ENCODE data around the gene THBS3.

Gene THBS3

GRCh38 chr1:155192346-155193274 is 15.1 kb downstream of the THBS3 start:
- TF ChIP-seq CTCF (IDR thresholded peaks at IDR 0.05): no peak

- TF ChIP-seq CTCF (IDR thresholded peaks at IDR 0.05): no peak
These were observed 15.8 kb downstream of the THBS3 start for GRCh38 chr1:155191904-155192303.

- TF ChIP-seq CTCF (IDR thresholded peaks at IDR 0.05): no peak
These were observed 19.4 kb downstream of the THBS3 start for GRCh38 chr1:155188268-155188667.

GRCh38 chr1:155187456-155187891 is 20.2 kb downstream of the THBS3 start:
- TF ChIP-seq CTCF (IDR thresholded peaks at IDR 0.05): no peak

GRCh38 chr1:155186794-155187455 is 20.8 kb downstream of the THBS3 start:
- no peak for TF ChIP-seq CTCF (IDR thresholded peaks at IDR 0.05)

GRCh38 chr1:155186067-155186793 is 21.5 kb downstream of the THBS3 start:
- TF ChIP-seq CTCF (IDR thresholded peaks at IDR 0.05): no peak

GRCh38 chr1:155185783-155186066 is 22.0 kb downstream of the THBS3 start:
- no peak for TF ChIP-seq CTCF (IDR thresholded peaks at IDR 0.05)
